ENCODE measurements around the gene ALK. TPM values are rescaled to one million over a fixed set of nuclear protein-coding genes. Genes with fewer than 3 reads are reported as not detected.

ALK gene
- total and polyA plus RNA-seq, 2 donors (not counting 1 experiment from before 2014, with no cell fraction given): not detected

- intact Hi-C loops (cut with micrococcal nuclease): no loop called here
- ChIA-PET POLR2A (no interaction called here), CTCF (no interaction called here)
- no peaks in the 10 kb centered on the region for H3K79me2 ChIP-seq (ENCODE audit: control insufficient read depth, insufficient read depth, low read length)
- Mint-ChIP-seq H3K27me3 (peaks cover 9% of the 10 kb centered on the region), H3K27ac (no peak overlapping the region), H3K9me3 (ENCODE audit: insufficient read depth) (no peaks in the 10 kb centered on the region), H3K4me1 (no peaks in the 10 kb centered on the region), H3K4me3 (no peak overlapping the region)
- ATAC-seq (ENCODE audit: low read depth) (no peak), DNase-seq (no peak)
- WGBS (ENCODE audit: insufficient coverage): 100% methylated on average over 4 of the region's 5 CpGs
- no peak overlapping the region for H3K4me2 ChIP-seq (replicated peaks; ENCODE audit: low read depth, low read length, poor library complexity, severe bottlenecking)
- H2AFZ ChIP-seq (ENCODE audit: insufficient read depth, low read depth, low read length, poor library complexity, severe bottlenecking): no peak overlapping the region
- H3K36me3 ChIP-seq (replicated peaks in 1 of 2; ENCODE audit: control extremely low read depth in 1 of 2, control insufficient read depth in 1 of 2, extremely low read depth in 1 of 2, insufficient read depth in 2 of 2, low read length in 1 of 2): no peaks in the 10 kb centered on the region
- no peaks in the 10 kb centered on the region for H3K9me3 ChIP-seq (ENCODE audit: control extremely low read depth in 1 of 3, control insufficient read depth in 2 of 3, insufficient read depth in 1 of 3, low read length in 2 of 3)
- no peaks in the 10 kb centered on the region for H3K4me1 ChIP-seq (ENCODE audit: control insufficient read depth in 2 of 2, insufficient read depth in 2 of 2, low read length in 2 of 2)
- no peak overlapping the region for H3K9ac ChIP-seq (ENCODE audit: low read length)
- H3K4me3 ChIP-seq (ENCODE audit: control extremely low read depth in 1 of 5, extremely low read depth in 1 of 5, insufficient read depth in 1 of 5, low read depth in 2 of 5, low read length in 4 of 5): no peak overlapping the region
- no peaks in the 10 kb centered on the region for H4K20me1 ChIP-seq (ENCODE audit: control insufficient read depth, insufficient read depth, low read length, poor library complexity, severe bottlenecking)
- no peaks in the 10 kb centered on the region for H3K27me3 ChIP-seq (replicated peaks in 1 of 4; ENCODE audit: control extremely low read depth in 1 of 4, control insufficient read depth in 3 of 4, insufficient read depth in 4 of 4, low read length in 3 of 4)
- TF ChIP-seq, protein P1, sequence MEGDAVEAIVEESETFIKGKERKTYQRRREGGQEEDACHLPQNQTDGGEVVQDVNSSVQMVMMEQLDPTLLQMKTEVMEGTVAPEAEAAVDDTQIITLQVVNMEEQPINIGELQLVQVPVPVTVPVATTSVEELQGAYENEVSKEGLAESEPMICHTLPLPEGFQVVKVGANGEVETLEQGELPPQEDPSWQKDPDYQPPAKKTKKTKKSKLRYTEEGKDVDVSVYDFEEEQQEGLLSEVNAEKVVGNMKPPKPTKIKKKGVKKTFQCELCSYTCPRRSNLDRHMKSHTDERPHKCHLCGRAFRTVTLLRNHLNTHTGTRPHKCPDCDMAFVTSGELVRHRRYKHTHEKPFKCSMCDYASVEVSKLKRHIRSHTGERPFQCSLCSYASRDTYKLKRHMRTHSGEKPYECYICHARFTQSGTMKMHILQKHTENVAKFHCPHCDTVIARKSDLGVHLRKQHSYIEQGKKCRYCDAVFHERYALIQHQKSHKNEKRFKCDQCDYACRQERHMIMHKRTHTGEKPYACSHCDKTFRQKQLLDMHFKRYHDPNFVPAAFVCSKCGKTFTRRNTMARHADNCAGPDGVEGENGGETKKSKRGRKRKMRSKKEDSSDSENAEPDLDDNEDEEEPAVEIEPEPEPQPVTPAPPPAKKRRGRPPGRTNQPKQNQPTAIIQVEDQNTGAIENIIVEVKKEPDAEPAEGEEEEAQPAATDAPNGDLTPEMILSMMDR (IDR thresholded peaks at IDR 0.05): no peak
- no peak for TF ChIP-seq EZH2 (IDR thresholded peaks at IDR 0.05; ENCODE audit: borderline replicate concordance, insufficient read depth, low read depth, low read length, poor library complexity, severe bottlenecking)
- H3K27ac ChIP-seq (ENCODE audit: low read length in 2 of 2): no peak overlapping the region
Observed at GRCh38 chr2:29209551-29209950, 711.8 kb downstream of the ALK start.

DNA sequence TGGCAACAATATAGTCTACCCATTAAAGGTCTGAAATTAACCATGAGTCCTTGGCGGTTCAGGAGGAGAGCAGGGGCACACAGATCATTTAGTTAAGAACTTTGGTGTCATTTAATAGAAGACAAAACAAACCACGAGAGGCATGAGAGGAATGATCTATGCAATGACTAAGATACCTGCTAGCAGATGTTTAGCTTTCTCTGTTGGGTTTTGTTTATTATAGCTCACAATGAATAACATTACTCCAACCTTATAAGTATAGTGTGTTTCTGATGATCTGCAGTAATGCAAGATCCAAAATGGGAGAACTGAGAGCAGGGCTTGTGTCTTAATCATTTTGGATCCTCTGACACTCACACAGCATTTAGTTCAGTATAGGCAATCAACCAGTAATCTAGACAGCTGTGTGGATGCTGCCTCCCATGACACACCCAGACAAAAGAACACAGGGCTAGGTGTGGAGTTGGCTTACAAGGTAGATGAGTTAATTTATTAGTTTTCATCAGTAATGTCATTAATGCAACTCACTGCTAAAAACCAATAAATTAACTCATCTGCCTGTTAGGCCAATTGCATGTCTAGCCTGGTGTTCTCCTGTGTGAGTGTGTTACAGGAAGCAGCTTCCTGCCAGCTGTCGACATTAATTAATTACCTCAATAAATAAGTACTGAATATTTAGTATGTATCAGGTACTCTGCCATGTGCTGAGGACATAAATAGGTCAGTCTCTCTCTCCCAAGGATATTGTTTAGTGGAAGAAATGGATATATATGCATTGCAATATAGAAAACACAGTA lies 713.8 kb downstream of the ALK start:
- no peak overlapping the region for H3K27ac Mint-ChIP-seq
- H3K27ac ChIP-seq (ENCODE audit: low read length in 2 of 2): no peak overlapping the region
- POLR2A ChIA-PET: no interaction called here
- H3K4me3 Mint-ChIP-seq: no peak overlapping the region
- no peak for TF ChIP-seq EZH2 (IDR thresholded peaks at IDR 0.05; ENCODE audit: borderline replicate concordance, insufficient read depth, low read depth, low read length, poor library complexity, severe bottlenecking)
- TF ChIP-seq, protein P1 (IDR thresholded peaks at IDR 0.05): no peak
- no peak for DNase-seq
- no peaks in the 10 kb centered on the region for H3K79me2 ChIP-seq (ENCODE audit: control insufficient read depth, insufficient read depth, low read length)
- no peak overlapping the region for H3K9ac ChIP-seq (ENCODE audit: low read length)
- WGBS (ENCODE audit: insufficient coverage): no CpG with 5 or more reads among the region's 3 CpGs
- H3K27me3 Mint-ChIP-seq: peaks cover 5% of the 10 kb centered on the region
- no peaks in the 10 kb centered on the region for H3K4me1 Mint-ChIP-seq
- no peaks in the 10 kb centered on the region for H3K4me1 ChIP-seq (ENCODE audit: control insufficient read depth in 2 of 2, insufficient read depth in 2 of 2, low read length in 2 of 2)
- H3K27me3 ChIP-seq (replicated peaks in 1 of 4; ENCODE audit: control extremely low read depth in 1 of 4, control insufficient read depth in 3 of 4, insufficient read depth in 4 of 4, low read length in 3 of 4): no peaks in the 10 kb centered on the region
- H3K9me3 Mint-ChIP-seq (ENCODE audit: insufficient read depth): no peaks in the 10 kb centered on the region
- no peak overlapping the region for H2AFZ ChIP-seq (ENCODE audit: insufficient read depth, low read depth, low read length, poor library complexity, severe bottlenecking)
- H3K9me3 ChIP-seq (ENCODE audit: control extremely low read depth in 1 of 3, control insufficient read depth in 2 of 3, insufficient read depth in 1 of 3, low read length in 2 of 3): no peaks in the 10 kb centered on the region
- no peaks in the 10 kb centered on the region for H3K36me3 ChIP-seq (replicated peaks in 1 of 2; ENCODE audit: control extremely low read depth in 1 of 2, control insufficient read depth in 1 of 2, extremely low read depth in 1 of 2, insufficient read depth in 2 of 2, low read length in 1 of 2)
- intact Hi-C loops (cut with micrococcal nuclease): no loop called here
- CTCF ChIA-PET: interaction anchor here (1.3 kb wide), 1 partner anchor 10 kb away, joined by 3 read pairs; no protein-coding TSS in a partner anchor
- H3K4me2 ChIP-seq (replicated peaks; ENCODE audit: low read depth, low read length, poor library complexity, severe bottlenecking): no peak overlapping the region
- ATAC-seq (ENCODE audit: low read depth): no peak
- no peaks in the 10 kb centered on the region for H4K20me1 ChIP-seq (ENCODE audit: control insufficient read depth, insufficient read depth, low read length, poor library complexity, severe bottlenecking)
- H3K4me3 ChIP-seq (ENCODE audit: control extremely low read depth in 1 of 5, extremely low read depth in 1 of 5, insufficient read depth in 1 of 5, low read depth in 2 of 5, low read length in 4 of 5): no peak overlapping the region
